GM21390 (cell line): ENCODE measurements around the gene SYCE3.

ENCODE experiments used
- ATAC-seq: cut with Tn5 transposase; IDR thresholded peaks from one replicate; pipeline ENCODE4 v1.9.1; 2021; ENCODE audit not compliant: unreplicated experiment

SYCE3 gene

GRCh38 chr22:50504369-50505211, 58.1 kb downstream of the SYCE3 start:
- no peak for ATAC-seq

- ATAC-seq = no peak
Measured at GRCh38 chr22:50503475-50504145, 59.1 kb downstream of the SYCE3 start.

- no peak for ATAC-seq
Measured at GRCh38 chr22:50502628-50503474, 59.9 kb downstream of the SYCE3 start.

GRCh38 chr22:50502096-50502495, 60.6 kb downstream of the SYCE3 start:
- no peak for ATAC-seq
